Measurements from ENCODE around the gene PUM2.

Gene PUM2

DNA sequence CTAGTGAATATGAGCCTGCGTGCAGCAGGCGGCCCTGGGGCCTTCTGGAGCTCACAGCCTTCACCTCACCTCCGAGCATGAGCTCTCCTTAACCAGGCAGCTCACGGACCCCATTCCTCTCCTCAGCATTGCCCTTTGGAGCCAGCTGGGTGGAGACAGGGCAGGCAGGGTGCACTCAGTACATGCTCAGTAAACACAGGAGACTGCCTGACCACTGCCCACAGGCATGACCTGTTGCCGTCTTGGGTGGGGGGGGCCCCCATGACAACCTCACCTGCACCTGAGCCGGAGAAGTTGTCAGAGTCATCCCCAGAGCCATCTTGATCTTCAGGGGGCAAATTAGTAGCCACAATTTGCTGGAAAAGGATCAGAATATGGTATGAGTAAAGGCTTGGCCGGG lies 145.6 kb downstream of the PUM2 start:
- no peak for DNase-seq (ENCODE audit: low read depth in 1 of 2, low spot score in 1 of 2)

DNA sequence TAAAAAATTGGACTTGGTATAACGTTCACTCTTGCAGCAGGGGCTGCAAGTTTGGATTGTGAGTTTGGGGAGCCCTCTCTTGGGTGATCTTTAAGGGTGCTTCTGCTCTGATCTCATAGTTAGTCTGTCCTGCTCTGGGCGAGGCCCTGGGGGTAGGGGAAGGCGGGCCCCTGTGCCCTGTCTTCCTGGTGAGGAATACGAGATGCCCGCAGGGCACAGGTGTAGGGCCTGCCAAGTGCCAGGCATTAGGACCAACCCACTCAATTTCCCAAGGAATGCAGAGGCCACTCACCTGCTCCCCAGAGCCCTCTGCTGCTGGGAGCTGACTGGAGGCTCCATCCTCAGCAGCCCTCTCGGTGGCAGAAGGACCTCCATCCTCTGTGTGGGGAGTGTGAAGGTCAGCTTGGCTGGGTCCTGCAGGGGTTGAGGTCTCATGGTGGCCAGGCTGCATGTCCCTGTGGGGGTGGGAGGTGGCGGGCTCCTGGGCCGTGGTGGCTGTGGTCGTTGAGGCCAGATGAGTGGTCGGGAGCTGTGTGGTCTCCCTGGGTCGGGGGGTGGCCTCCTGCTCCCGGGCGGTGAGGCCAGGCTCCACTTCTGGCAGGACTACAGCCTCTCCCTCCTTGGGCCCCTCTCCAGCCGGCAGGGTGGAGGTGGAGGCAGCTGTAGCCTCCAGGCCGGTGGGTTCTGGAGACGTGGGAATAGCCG lies 147.0 kb downstream of the PUM2 start:
- no peak for DNase-seq (ENCODE audit: low read depth in 1 of 2, low spot score in 1 of 2)

DNA sequence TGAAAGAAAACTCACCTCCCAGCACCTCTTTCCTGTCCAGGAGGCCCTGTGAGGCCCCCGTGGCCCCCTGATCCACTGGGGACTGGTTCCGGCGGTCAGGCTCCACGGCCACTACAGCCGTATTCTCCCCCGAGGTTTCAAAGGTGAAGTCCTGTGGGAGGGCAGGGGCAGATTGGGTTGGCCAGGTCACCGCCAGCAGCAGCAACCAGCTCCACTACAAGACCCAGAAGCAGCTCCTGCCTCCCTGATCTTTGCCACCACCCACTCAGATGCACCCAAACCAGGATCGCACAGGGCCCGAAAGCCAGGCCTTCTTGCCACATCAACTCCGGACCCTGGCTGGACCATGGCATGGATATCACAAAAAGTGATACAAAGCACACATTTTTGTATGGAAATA lies 147.6 kb downstream of the PUM2 start:
- DNase-seq (ENCODE audit: low read depth in 1 of 2, low spot score in 1 of 2): no peak

DNA sequence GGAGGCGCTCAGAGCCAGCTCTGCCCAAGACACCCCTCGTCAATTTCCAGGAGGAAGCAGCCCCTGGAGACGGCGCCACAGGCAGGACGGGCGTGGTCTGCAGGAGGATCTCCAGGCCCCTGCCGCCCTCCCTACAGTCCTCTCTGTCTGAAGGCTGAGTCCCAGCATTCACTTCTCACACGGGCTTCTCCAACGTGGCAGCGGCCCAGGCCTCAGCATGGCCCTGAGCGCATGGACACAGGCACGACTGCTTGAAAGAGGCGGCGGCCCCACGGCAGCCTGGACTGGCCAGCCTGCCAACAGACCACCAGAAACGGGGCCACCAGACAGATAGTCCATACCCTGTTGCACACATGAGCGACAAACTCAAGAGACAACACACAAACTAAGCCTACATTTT lies 149.0 kb downstream of the PUM2 start:
- no peak for DNase-seq (ENCODE audit: low read depth in 1 of 2, low spot score in 1 of 2)

DNA sequence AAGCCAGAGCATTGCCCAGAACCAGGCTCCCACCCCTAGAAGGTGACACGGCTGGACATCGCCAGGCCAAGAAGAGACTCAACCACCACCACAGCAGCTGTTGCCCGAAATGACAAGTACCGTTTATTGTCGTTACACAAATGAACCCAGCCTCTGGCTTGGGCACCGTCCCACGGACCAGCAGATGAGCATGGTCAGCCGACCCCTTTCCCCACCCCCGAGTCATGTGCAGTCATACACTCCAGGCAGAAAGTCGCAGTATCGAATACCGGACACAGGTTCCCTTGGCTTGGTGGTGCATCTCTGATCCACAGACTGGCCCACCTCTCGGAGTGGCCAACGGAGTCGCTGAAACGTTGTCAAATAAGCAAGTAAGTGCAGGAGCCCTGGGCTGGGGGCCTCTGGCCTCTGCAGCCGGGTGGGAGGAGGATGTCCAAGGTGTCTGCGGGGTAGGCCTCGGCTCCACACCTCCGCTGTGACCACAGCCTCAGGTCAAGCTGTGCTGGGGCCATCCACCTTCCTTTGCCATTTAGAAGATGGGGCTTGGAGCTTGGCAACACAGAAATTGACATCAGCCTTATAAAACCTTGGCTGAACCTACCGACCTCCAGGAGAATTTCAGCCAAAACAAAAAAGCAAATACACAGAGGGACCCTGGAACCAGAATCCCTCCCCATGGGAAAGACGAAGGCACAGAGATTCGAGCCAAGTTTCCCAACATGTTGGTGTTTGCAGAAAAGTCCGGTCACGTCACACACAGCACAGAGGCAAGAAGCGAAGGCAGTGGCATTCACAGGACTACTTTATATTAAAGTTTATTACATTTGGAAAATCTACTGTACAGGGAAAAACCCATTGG lies 149.7 kb downstream of the PUM2 start:
- no peak for DNase-seq (ENCODE audit: low read depth in 1 of 2, low spot score in 1 of 2)

DNA sequence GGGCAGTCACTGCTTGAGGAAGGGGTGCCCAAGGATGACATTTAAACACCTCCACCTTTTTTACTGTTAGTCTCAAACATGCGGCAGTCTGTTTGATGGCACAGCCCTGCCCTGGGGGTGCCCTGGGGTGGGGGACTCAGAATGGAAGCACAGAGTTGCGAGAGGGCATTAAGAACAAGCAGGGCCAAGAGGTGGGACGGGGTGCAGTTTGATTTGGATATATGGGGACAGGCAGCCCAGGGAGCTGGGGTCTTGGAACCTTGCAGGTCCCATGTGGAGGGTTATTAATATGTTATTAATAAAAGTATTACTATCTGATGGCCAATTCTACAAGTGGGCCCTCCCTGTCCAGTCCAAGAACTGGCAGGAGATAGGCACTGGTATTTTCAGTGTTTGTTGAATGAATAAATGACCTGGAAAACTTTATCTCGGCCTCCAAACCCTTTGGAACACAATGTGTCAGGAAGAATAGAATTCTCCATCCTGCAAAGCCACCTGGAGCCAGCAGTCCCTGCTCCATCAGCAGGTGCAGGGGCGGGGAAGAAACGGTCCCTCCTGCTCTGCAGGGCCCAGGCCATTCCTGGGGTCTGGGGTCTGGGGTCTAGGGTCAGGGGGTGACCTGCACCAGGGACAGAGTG lies 150.9 kb downstream of the PUM2 start:
- no peak for DNase-seq (ENCODE audit: low read depth in 1 of 2, low spot score in 1 of 2)

DNA sequence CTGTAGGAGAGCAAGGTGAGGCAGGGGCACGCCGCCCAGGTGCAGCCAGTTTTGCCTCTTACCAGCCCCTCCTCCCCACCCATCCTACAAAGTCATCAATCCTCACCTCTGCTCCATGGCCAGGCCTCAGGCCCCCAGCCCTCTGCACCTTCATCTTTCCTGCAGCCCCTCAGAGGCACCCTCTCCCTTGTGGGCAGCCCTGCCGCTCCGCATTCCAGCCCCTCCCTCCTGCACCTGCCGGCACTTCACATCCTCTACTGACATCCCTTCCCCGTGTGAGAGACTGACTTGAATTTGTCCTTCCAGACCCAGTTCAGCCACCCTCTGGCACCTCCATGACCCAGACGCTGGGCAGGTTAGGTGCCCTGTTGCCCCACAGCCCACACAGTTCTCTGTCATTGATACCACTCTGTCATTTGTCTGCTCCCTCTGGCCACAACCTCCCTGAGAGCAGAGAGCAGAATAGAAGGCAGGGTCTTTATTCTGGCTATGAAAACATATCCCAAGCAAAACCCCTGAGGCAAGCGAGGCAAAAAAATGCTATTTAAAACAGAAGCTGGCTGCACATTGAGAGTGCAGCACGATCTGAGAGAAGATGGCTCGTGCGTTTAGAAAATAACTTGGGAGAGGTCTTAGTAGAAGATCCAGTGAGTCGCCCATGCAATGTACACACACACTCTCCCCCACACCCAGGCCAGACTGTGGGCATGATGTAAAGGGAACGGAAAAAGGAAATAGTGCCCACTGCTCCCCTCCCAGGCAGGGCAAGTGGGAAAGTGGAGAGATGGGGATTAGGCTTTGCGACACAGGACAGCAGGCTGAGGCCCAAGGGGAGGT lies 151.6 kb downstream of the PUM2 start:
- no peak for DNase-seq (ENCODE audit: low read depth in 1 of 2, low spot score in 1 of 2)

Measured in activated CD4-positive, alpha-beta T cell treated with anti-CD3 and anti-CD28 coated beads, Interleukin-2, amount 50 U/mL, for 24 hours (primary cell).